ENCODE measurements around the gene LYPD6B.

LYPD6B gene

GRCh38 chr2:149044500-149044899 lies 6.0 kb downstream of the LYPD6B start:
- DNase-seq: no peak

GRCh38 chr2:149047118-149047517 lies 8.6 kb downstream of the LYPD6B start:
- DNase-seq: no peak

DNA sequence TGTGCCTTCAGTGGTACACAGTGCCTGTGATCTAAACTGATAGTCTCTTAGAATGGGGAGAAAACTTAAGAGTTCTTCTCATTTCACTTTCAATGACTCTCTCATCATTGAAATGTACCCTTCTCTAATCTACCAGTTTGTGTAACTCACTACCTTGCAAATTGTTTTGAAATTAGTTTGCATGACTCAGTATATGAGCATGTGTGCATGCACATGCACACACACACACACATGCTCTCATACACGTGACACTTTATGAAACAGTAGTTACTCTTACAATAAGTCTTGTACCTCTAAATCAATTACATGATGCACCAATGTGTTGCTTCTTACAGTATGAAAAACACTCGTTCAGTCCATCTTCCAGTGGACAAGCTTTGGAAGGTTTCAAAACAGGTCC lies 10.6 kb downstream of the LYPD6B start:
- no peak for DNase-seq

DNA sequence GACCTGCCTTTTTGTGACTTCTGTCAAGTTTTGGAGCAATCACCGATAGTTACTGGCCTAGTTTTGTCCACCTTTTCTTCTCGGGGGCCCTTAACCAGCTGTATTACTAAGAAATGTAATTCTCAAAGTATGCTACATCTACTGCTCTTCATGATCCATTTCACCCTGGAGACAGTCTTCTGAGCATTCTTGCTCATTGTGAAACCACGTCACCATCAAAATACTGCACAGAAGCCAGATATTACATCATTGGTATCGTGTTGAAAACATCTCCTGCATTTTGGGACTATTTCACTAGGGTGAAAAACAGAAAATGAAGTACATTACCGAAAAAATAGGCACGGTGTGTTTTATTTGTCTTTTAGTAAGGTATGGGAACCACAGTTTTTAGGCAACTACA lies 11.7 kb downstream of the LYPD6B start:
- no peak for DNase-seq

DNA sequence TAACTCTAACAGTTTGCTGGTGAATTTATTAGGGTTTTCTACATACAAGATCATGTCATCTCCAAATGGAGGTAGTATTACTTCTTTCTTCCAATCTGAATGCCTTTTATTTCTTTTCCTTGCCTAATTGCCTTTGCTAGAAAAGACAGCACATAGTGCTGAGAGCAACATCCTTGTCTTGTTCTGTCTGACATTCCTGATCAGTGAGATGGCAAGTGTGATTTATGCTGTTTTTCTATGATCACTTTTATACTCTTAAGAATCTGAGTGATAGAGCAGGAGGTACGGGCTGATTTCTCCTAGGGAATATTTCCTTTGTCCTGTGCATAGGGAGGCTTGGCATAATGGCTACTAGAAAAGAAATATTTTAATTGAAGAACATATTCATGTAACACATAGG lies 17.3 kb downstream of the LYPD6B start:
- DNase-seq: no peak

DNA sequence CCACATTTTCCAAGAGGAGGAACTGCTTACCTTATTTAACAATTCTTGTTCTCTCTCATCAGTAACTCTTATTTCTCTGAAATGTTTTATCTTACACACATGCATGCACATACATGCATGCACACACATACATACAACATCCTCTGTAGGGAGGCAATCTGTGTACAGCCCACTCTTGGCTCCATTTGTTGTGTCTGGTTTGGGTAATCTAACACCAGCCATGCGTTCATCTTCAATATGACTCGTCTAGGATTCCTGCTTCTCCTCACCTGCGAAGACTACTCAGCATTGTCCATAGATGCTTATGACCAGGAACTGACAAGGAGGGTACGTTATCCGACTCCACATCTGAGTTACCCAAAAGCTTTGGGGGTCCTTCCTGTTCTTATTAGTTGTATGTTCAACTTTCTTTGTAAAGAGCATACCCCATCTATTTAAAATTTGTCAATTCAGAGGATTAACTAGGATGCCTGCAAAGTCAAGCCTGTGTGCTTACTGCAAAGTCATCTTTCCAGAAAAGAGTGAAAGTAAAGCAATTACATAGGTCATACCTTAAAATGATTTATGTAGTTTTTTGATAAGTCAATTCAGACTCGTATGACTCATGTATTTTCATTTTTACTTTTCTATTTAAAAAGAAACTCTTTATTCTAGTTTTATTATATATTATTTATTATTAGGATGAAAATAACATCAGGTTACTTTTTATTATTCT lies 18.2 kb downstream of the LYPD6B start:
- no peak for DNase-seq

GRCh38 chr2:149057401-149057800 lies 18.9 kb downstream of the LYPD6B start:
- DNase-seq: no peak

GRCh38 chr2:149058936-149059335 lies 20.4 kb downstream of the LYPD6B start:
- DNase-seq: no peak

GRCh38 chr2:149059822-149060221 lies 21.3 kb downstream of the LYPD6B start:
- DNase-seq: no peak

- DNase-seq: no peak
Measured at GRCh38 chr2:149061133-149061745, 22.7 kb downstream of the LYPD6B start.

- no peak for DNase-seq
Measured at GRCh38 chr2:149062531-149062930, 24.0 kb downstream of the LYPD6B start.

- no peak for DNase-seq
Measured at GRCh38 chr2:149063177-149063576, 24.7 kb downstream of the LYPD6B start.

DNA sequence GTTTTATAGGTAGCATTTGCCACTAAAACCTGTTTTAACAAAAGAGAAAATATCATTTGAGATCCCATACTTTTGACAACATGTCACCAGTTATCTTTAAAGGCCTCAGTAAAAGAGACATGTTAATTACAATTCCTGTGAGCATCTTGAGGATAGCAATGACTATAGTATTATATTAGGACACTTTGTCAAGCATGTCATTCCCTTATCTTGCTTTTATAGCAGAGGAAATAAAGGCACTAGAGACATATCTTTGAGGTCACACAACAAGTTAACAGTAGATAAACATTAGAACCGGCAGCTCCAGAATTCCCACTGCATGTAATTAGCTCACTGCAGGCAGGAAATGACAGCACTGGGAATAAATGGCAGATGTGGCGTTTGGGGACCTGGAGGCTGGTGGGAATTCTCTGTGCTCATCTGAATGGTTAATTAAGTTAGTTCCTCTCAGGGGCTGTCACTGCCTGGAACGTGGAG lies 25.9 kb downstream of the LYPD6B start:
- DNase-seq: no peak

DNA sequence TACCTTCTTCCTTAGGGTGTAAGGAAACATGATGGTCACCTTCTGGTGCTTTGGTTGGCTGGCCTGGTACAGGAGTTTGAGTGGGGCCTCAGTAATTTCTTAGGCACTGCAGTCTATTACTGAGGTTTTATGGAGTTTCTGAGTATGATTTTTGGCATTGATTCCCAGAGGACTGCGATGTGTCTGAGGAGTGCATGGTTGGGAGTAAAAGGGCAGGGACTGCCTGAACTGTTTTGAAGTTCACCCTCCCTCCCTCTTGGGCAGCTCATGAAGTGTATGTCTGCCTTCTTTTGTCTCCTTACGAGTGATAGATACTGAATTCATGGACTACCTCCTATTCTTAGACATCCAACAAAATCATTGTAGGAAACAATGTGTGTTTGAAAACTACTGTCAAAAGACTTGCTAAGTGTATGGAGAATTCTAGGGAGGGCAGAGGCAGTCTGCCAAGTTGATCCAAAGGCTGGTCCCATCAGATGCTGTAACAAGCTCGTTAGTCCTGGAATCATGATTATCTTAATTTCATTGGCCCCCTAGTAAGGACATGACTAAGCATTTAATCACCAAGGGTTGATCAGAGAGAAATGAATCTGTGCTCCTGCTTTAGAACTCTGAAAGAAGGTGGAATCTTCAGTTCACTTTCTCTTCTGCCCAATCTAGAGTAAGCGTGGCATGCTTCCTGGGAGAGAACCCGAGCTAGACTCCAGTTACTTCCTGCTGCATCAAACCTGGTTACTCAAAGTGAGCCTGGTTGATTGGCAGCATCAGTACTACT lies 26.5 kb downstream of the LYPD6B start:
- no peak for DNase-seq

DNA sequence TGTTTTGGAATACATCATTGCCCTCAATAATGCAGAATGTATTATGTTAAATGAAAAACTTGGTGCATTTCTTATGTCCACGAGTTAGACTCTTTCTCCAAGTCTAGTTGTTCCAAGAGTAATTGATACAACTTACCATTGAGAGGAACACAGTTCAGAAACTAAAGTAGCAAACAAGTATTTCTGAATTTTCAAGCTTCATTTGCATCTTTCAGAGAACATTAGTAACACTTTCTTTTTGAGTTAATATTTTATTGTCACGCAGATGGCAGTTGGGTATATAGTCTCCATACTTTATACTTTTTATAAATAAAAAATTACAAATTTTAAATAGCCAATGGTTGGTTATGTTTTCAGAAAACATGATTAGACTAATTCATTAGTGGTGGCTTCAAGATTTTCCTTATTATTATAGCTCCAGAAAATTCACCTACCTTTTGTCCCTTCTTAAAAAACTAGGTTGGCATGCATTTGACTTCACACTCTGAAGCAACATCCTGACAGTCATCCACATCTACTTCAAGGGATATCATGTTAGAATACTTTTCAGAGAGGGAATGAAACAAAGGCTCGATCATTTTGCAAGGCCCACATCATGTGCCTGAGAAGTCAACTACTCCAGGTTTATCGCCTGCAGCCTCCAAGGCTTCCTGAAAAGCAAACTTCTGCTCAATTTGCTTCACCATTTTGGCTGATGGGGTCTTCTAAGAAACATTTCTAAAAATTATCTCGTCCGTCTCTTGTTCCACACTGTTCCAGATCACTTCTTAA lies 29.9 kb downstream of the LYPD6B start:
- no peak for DNase-seq

GRCh38 chr2:149068996-149069888 lies 30.7 kb downstream of the LYPD6B start:
- no peak for DNase-seq

- no peak for DNase-seq
Measured at GRCh38 chr2:149070681-149071320, 32.3 kb downstream of the LYPD6B start.

DNA sequence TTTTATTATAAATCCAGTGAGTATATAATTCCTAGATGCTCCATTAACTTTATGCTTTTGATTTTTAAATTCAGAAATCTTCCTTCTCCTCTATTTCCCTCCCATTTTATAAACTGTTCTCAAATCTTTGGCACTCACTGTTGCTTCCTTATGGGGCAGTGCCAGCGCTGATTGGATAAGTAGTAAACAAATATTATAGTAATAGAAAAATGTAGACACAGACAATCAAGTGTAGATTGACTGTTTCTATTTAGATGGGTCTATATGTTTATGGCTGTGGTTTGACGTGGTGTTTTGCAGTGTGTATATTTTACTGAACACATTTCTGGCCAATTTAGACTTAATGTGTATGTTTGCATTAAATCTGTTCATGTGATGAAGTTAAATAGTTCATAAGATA lies 36.6 kb downstream of the LYPD6B start:
- DNase-seq: no peak

DNA sequence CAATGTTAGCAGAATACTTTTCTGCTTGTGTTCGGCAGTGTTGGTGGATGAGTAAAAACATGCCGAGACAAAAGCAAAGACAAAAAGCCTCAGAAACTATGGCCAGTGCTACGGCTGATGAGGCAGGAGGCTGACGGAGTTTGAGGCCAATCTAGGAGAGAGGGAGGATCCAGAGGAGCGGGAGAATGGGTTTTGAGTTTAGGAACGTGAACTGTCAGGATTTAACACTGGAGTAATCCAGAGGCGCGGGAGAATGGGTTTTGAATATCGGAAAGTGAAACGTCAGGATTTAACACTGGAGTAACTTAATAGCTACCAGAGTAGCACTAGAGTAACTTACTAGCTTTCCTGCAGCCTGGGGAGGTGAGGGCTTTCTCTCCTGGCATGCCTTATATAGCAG lies 37.4 kb downstream of the LYPD6B start:
- no peak for DNase-seq

GRCh38 chr2:149076863-149077412 lies 38.4 kb downstream of the LYPD6B start:
- DNase-seq: no peak

GRCh38 chr2:149077861-149078260 lies 39.4 kb downstream of the LYPD6B start:
- DNase-seq: no peak
